SU-DHL-6 (cell line): ENCODE measurements around the gene ADIPOQ.
"Not testable (repeated sequence)": the region's sequence is repeated elsewhere in the genome, so short reads cannot be mapped to it uniquely, and the experiment has no call there.

Experiments used
- H2AFZ ChIP-seq: fragments of 200-600 bp; sonication (generic); 2 replicates; pipeline ENCODE4 v1.6.1; 2014; ENCODE audit warnings: low read depth, mild to moderate bottlenecking, moderate library complexity, mixed read lengths, antibody characterized with exemption, low read length; ENCODE audit not compliant: severe bottlenecking
- H3F3A ChIP-seq: fragments of 200-600 bp; shearing (Covaris generic); 2 replicates; pipeline ENCODE4 v1.6.0; 2016; ENCODE audit warnings: antibody characterized with exemption, mild to moderate bottlenecking; ENCODE audit not compliant: insufficient read depth
- H3K27ac ChIP-seq: fragments of 200-600 bp; sonication (generic); 2 replicates; pipeline ENCODE4 v1.5.1; 2016; ENCODE audit warnings: low read depth, mild to moderate bottlenecking, low read length, moderate library complexity, mixed read lengths
- H3K27me3 ChIP-seq: fragments of 200-600 bp; sonication (generic), shearing (Covaris generic); 2 replicates; pipeline ENCODE4 v1.6.0; 2014; ENCODE audit warnings: mild to moderate bottlenecking, low read length
- H3K36me3 ChIP-seq: fragments of 200-600 bp; sonication (generic); 2 replicates; pipeline ENCODE4 v1.6.1; 2014; ENCODE audit warnings: mild to moderate bottlenecking, low read length, mixed read lengths
- H3K4me2 ChIP-seq: fragments of 300-600, 200-600 bp; shearing (Covaris generic), sonication (generic); 2 replicates; pipeline ENCODE4 v1.6.0; 2014; ENCODE audit warnings: low read length, low read depth, mild to moderate bottlenecking; ENCODE audit not compliant: poor library complexity, severe bottlenecking
- H3K4me3 ChIP-seq: fragments of 200-600 bp; sonication (generic); 2 replicates; pipeline ENCODE4 v1.5.1; 2014; ENCODE audit warnings: antibody characterized with exemption, low read length, mild to moderate bottlenecking, mixed read lengths; ENCODE audit not compliant: insufficient read depth, poor library complexity, severe bottlenecking
- H3K79me2 ChIP-seq: fragments of 200-600 bp; sonication (generic); 2 replicates; pipeline ENCODE4 v1.6.1; 2014; ENCODE audit warnings: mild to moderate bottlenecking, low read length, moderate library complexity; ENCODE audit not compliant: insufficient read depth
- H3K9ac ChIP-seq: fragments of 200-600 bp; sonication (generic); 2 replicates; pipeline ENCODE4 v1.7.0; 2014; ENCODE audit warnings: mild to moderate bottlenecking, low read length
- H3K9me2 ChIP-seq: fragments of 200-600 bp; sonication (generic); replicated peaks from 2 replicates; pipeline ENCODE4 v1.6.1; 2014; ENCODE audit warnings: low read length; ENCODE audit not compliant: insufficient read depth
- H3K9me3 ChIP-seq: fragments of 200-600 bp; sonication (generic); 2 replicates; pipeline ENCODE4 v1.6.1; 2014; ENCODE audit warnings: low read length, mixed read lengths; ENCODE audit not compliant: insufficient read depth
- H4K20me1 ChIP-seq: fragments of 200-600 bp; sonication (generic); 2 replicates; pipeline ENCODE4 v1.6.1; 2014; ENCODE audit warnings: low read depth, mild to moderate bottlenecking, antibody characterized with exemption, low read length, moderate library complexity, mixed read lengths
- EZH2phosphoT487 ChIP-seq: fragments of 200-600 bp; sonication (generic), shearing (Covaris generic); conservative IDR thresholded peaks from 2 replicates; pipeline ENCODE4 v1.6.1; 2018; ENCODE audit warnings: mild to moderate bottlenecking, antibody characterized with exemption, low read length, moderate library complexity, mixed read lengths
- TF ChIP-seq, protein P1 (sequence below): fragments of 200-600 bp; sonication (generic); IDR thresholded peaks from one replicate; pipeline ENCODE4 v1.5.1; 2017; ENCODE audit warnings: antibody characterized with exemption, mild to moderate bottlenecking, low read length, moderate library complexity; ENCODE audit not compliant: insufficient read depth, poor library complexity, severe bottlenecking

The ADIPOQ gene

DNA sequence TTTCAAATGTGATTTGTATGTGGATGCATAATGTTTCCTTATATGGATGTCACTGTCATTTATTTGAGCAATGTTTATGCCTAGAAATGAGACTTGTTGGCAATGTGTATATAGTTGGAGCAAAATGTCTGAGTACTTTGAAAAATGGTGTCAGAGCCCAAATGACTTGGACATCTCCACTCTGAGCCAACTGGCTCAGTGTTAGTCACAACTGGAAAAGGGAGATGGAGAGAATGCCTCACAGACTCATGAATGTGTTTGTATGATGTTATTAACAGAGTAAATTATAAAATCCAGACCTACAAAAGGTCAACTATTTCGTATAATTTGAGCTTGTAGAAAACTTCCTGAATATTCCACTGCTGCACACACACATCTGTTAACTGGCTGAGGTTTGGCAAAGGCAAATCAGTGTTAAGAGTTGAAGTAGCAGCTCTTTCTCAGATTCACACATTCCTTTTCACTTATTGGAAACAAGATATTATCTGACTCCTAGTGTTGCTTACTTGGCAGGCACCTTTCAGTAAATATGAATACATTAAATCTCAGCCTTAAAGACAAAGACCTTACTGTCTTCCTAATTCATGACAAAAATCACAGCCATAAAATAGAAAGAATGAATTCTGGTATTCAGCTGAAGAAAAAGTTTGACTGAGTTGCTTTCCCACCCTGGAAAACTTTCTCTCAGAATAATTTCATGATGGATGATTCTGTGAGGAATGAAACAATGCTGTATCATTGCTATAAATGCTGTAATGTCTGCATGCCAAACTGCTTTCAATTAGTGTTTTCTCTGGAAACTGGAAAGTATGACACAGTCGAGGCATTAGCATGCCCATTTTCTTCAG is 27.0 kb downstream of the ADIPOQ start:
- Histone ChIP-seq H2AFZ (no peak overlapping the region), H4K20me1 (no peaks in the 10 kb centered on the region), H3F3A (no peaks in the 10 kb centered on the region), H3K79me2 (no peaks in the 10 kb centered on the region), H3K4me2 (no peak overlapping the region), H3K9ac (no peak overlapping the region), H3K4me3 (no peak overlapping the region), H3K9me2 (no peaks in the 10 kb centered on the region), H3K36me3 (no peaks in the 10 kb centered on the region), H3K27ac (no peak overlapping the region), H3K27me3 (no peaks in the 10 kb centered on the region), H3K9me3 (no peaks in the 10 kb centered on the region)
- TF ChIP-seq, protein P1, sequence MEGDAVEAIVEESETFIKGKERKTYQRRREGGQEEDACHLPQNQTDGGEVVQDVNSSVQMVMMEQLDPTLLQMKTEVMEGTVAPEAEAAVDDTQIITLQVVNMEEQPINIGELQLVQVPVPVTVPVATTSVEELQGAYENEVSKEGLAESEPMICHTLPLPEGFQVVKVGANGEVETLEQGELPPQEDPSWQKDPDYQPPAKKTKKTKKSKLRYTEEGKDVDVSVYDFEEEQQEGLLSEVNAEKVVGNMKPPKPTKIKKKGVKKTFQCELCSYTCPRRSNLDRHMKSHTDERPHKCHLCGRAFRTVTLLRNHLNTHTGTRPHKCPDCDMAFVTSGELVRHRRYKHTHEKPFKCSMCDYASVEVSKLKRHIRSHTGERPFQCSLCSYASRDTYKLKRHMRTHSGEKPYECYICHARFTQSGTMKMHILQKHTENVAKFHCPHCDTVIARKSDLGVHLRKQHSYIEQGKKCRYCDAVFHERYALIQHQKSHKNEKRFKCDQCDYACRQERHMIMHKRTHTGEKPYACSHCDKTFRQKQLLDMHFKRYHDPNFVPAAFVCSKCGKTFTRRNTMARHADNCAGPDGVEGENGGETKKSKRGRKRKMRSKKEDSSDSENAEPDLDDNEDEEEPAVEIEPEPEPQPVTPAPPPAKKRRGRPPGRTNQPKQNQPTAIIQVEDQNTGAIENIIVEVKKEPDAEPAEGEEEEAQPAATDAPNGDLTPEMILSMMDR, result no peak
- TF ChIP-seq EZH2phosphoT487, result no peak

DNA sequence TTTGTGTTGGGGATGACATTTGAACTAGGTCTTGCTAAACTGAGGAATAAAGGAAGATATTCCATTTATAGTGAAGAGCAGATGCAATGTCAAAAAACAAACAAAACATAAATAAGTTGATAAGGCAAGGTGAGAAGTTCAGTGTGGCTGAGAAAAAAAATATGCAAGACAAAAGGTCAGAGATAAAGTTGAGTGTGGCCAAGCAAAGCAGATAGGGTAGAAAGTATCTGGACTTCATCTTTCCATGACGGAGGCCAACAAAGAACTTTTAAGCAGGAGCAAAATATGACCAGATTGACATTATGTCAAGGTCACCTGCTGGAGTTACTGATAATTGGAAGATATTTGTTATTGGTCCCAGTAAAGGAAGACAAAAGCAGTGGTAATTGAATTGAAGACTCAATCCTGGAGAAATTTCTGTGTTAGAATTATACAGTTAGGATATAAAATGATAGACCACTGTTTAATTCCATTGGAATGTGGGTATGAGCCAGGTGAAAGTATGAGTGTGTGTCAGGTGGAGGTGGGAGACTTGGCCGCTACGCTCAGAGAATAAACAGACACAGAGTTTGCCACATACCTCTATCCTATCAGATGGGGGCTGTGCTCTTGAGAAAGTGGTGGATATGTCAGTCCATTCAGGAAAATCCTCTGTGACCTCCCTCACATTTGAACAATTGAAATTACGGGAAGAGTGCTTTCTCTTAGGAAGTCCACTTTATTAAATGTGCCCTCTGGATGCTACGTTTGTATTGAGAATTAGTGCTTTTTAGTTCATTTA is 28.1 kb downstream of the ADIPOQ start:
- H3K27ac ChIP-seq, result no peak overlapping the region
- H3K27me3 ChIP-seq, result no peaks in the 10 kb centered on the region
- H3K4me2 ChIP-seq, result no peak overlapping the region
- TF ChIP-seq, protein P1, result no peak
- no peak for TF ChIP-seq EZH2phosphoT487
- no peak overlapping the region for H3K4me3 ChIP-seq
- no peak overlapping the region for H3K9ac ChIP-seq
- H4K20me1 ChIP-seq, result no peaks in the 10 kb centered on the region
- H3K9me3 ChIP-seq, result no peaks in the 10 kb centered on the region
- H3K79me2 ChIP-seq, result no peaks in the 10 kb centered on the region
- no peaks in the 10 kb centered on the region for H3F3A ChIP-seq
- H3K9me2 ChIP-seq, result no peaks in the 10 kb centered on the region
- no peak overlapping the region for H2AFZ ChIP-seq
- H3K36me3 ChIP-seq, result no peaks in the 10 kb centered on the region

DNA sequence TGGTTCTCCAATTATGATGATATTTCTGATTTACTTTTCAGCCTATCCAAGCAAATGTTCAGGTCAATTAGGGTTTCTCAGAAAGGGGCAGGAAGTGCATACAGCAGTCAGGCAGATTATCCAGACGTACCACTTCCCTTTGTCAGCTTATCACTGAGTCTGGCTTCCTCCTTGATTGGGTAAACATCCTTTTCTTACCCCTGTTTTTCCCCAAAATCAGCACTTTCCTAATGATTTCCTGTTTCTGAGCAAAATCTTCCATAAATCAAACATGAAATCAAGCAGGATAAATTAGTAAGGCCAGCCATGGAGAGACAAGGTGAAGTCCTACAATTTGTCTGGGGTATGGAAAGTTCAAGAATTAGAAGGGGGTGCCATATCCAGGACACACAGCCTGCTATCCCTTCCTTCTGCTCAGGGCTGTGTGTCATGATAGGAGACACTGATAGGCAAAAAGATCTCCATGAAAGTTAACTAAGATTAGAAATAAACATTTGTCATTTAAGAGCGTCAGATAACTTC is 29.0 kb downstream of the ADIPOQ start:
- Histone ChIP-seq H3K27me3 (no peaks in the 10 kb centered on the region), H4K20me1 (no peaks in the 10 kb centered on the region), H3K27ac (no peak overlapping the region), H2AFZ (no peak overlapping the region), H3K4me2 (no peak overlapping the region), H3F3A (no peaks in the 10 kb centered on the region), H3K9ac (no peak overlapping the region), H3K9me2 (no peaks in the 10 kb centered on the region), H3K36me3 (no peaks in the 10 kb centered on the region), H3K9me3 (0 out of 2 replicates have a peak, but pooled peaks cover under 1% of the 10 kb centered on the region), H3K79me2 (no peaks in the 10 kb centered on the region), H3K4me3 (no peak overlapping the region)
- TF ChIP-seq, protein P1, result no peak
- TF ChIP-seq EZH2phosphoT487, result no peak

DNA sequence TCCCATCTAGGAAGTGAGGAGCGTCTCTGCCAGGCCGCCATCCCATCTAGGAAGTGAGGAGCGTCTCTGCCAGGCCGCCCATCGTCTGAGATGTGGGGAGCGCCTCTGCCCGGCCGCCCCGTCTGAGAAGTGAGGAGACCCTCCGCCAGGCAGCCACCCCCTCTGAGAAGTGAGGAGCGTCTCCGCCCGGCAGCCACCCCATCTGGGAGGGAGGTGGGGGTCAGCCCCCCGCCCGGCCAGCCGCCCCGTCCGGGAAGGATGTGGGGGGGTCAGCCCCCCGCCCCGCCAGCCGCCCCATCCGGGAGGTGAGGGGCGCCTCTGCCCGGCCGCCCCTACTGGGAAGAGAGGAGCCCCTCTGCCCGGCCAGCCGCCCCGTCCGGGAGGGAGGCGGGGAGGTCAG is 31.3 kb downstream of the ADIPOQ start:
- H2AFZ ChIP-seq, H3K4me3 ChIP-seq, H3K4me2 ChIP-seq, H3K27me3 ChIP-seq, H3K9me3 ChIP-seq, H3K9me2 ChIP-seq, H3F3A ChIP-seq, H3K9ac ChIP-seq, H4K20me1 ChIP-seq, H3K79me2 ChIP-seq, H3K27ac ChIP-seq, H3K36me3 ChIP-seq: not testable (repeated sequence)

DNA sequence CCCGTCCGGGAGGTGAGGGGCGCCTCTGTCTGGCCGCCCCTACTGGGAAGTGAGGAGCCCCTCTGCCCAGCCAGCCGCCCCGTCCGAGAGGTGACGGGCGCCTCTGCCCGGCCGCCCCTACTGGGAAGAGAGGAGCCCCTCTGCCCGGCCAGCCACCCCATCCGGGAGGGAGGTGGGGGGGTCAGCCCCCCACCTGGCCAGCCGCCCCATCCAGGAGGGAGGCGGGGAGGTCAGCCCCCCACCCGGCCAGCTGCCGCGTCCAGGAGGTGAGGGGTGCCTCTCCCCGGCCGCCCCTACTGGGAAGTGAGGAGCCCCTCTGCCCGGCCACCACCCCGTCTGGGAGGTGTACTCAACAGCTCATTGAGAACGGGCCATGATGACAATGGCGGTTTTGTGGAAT is 31.7 kb downstream of the ADIPOQ start:
- not testable (repeated sequence) for H3K9me2 ChIP-seq, H3K36me3 ChIP-seq, H3K4me3 ChIP-seq, H3K27me3 ChIP-seq, H3K9me3 ChIP-seq, H3K79me2 ChIP-seq, H2AFZ ChIP-seq, H3K9ac ChIP-seq, H4K20me1 ChIP-seq, H3K4me2 ChIP-seq, H3F3A ChIP-seq, H3K27ac ChIP-seq
